OCI-LY7 (cell line): Measurements from ENCODE around the gene PDGFB. TPM values are rescaled to one million over a fixed set of nuclear protein-coding genes. Genes with fewer than 3 reads are reported as not detected.

Experiments used
- Bru-seq: library from RNA; stranded (reverse); fragments of 400-500 nt; gene quantifications from one replicate; lab custom pipeline; 2021; lab: Mats Ljungman, UMichigan
- BruChase-seq, 2 experiments: library from RNA; stranded (reverse); fragments of 400-500 nt; gene quantifications; one replicate each; lab custom pipeline; 2021; lab: Mats Ljungman, UMichigan
- BruUV-seq: library from RNA; stranded (reverse); fragments of 400-500 nt; replicated peaks from 2 replicates; lab custom pipeline; 2021; lab: Mats Ljungman, UMichigan
- CTCF ChIA-PET: fragments of 300-600 bp; sonication (Branson Sonifier 250); formaldehyde crosslinking; loops from one replicate; lab custom pipeline; 2022; ENCODE audit warnings: antibody characterized with exemption; ENCODE audit not compliant: unreplicated experiment; lab: Charles Lee
- POLR2A ChIA-PET: fragments of 300-600 bp; sonication (Branson Sonifier 250); formaldehyde crosslinking; loops from one replicate; lab custom pipeline; 2022; ENCODE audit warnings: antibody characterized with exemption; lab: Charles Lee
- DNase-seq: peaks from one replicate; pipeline ENCODE4 v3.0.0-alpha.2; 2015; ENCODE audit warnings: low spot score
- H2AFZ ChIP-seq: fragments of 200-600 bp; sonication (generic), shearing (Covaris generic); 2 replicates; pipeline ENCODE4 v1.6.1; 2014; ENCODE audit warnings: mild to moderate bottlenecking, antibody characterized with exemption, low read length, moderate library complexity
- H3K27ac ChIP-seq: fragments of 200-600 bp; sonication (generic); 2 replicates; pipeline ENCODE4 v1.5.1; 2014; ENCODE audit warnings: mixed run types, low read depth, mild to moderate bottlenecking, moderate library complexity, low read length, inconsistent platforms; ENCODE audit not compliant: poor library complexity, severe bottlenecking
- H3K36me3 ChIP-seq: fragments of 200-600 bp; sonication (generic); 2 replicates; pipeline ENCODE4 v1.6.1; 2014; ENCODE audit warnings: mild to moderate bottlenecking, antibody characterized with exemption, low read length, moderate library complexity, mixed read lengths; ENCODE audit not compliant: insufficient read depth
- H3K4me1 ChIP-seq: fragments of 200-600 bp; sonication (generic); 2 replicates; pipeline ENCODE4 v1.5.1; 2014; ENCODE audit warnings: mild to moderate bottlenecking, low read length; ENCODE audit not compliant: insufficient read depth, poor library complexity, severe bottlenecking
- H3K4me2 ChIP-seq: fragments of 200-600 bp; sonication (generic); 2 replicates; pipeline ENCODE4 v1.6.1; 2014; ENCODE audit warnings: mild to moderate bottlenecking, low read length
- H3K4me3 ChIP-seq: fragments of 200-600 bp; sonication (generic); 2 replicates; pipeline ENCODE4 v1.5.1; 2014; ENCODE audit warnings: mild to moderate bottlenecking, low read depth, low read length; ENCODE audit not compliant: poor library complexity, severe bottlenecking
- H3K79me2 ChIP-seq: fragments of 200-600 bp; sonication (generic); 2 replicates; pipeline ENCODE4 v1.6.1; 2016; ENCODE audit warnings: low read depth, mild to moderate bottlenecking, low read length, moderate library complexity, mixed read lengths; ENCODE audit not compliant: insufficient read depth
- H3K9me2 ChIP-seq: fragments of 200-600 bp; sonication (generic); 2 replicates; pipeline ENCODE4 v1.6.1; 2016; ENCODE audit warnings: mild to moderate bottlenecking, low read length, mixed read lengths; ENCODE audit not compliant: insufficient read depth
- H3K9me3 ChIP-seq: fragments of 200-600 bp; sonication (generic); 2 replicates; pipeline ENCODE4 v1.6.1; 2014; ENCODE audit warnings: mild to moderate bottlenecking, mixed run types, low read length, mixed read lengths
- H4K20me1 ChIP-seq: fragments of 200-600 bp; sonication (generic); 2 replicates; pipeline ENCODE4 v1.6.1; 2014; ENCODE audit warnings: mild to moderate bottlenecking, antibody characterized with exemption, low read length, moderate library complexity, mixed read lengths; ENCODE audit not compliant: insufficient read depth
- EZH2phosphoT487 ChIP-seq: fragments of 200-600 bp; sonication (generic); IDR thresholded peaks from 2 replicates; pipeline ENCODE4 v1.6.1; 2018; ENCODE audit warnings: low read depth, borderline replicate concordance, mild to moderate bottlenecking, mixed run types, antibody characterized with exemption, low read length, moderate library complexity, mixed read lengths
- intact Hi-C: fragments of 100-400 bp; cut with micrococcal nuclease; formaldehyde crosslinking; loops from one replicate; pipeline ENCODE4 v1.10.0; 2022; ENCODE audit not compliant: unreplicated experiment
- long read RNA-seq: library from polyadenylated mRNA; stranded (forward); transcript quantifications from one replicate; pipeline ENCODE4 v2.0.0, GENCODE V29; 2022
- total RNA-seq, 2 experiments: library from RNA; depleted of rRNA in 1 of 2; stranded (reverse); fragments of >200 nt in 1 of 2; shearing (Covaris generic) in 1 of 2; gene quantifications; 2 replicates each; pipeline ENCODE4 v1.2.3, GENCODE V29; 2014 to 2022
- TF ChIP-seq, protein P1 (sequence below): fragments of 200-600 bp; sonication (generic); conservative IDR thresholded peaks from 2 replicates; pipeline ENCODE4 v1.5.1; 2014; ENCODE audit warnings: mild to moderate bottlenecking, antibody characterized with exemption, low read length, moderate library complexity, mixed read lengths

Gene PDGFB
- total RNA-seq (2014; rRNA removed; shearing (Covaris generic)), result not detected in 2 replicates
- total RNA-seq (2022), result 0.13 and 0.27 TPM in 2 replicates
- Bru-seq, nascent RNA, result percentile 6 among the genes with signal in this experiment
- percentile 9 among the genes with signal in this experiment for BruChase-seq, experiment 1, labeled RNA remaining after a 6-hour chase
- percentile 18 among the genes with signal in this experiment for BruChase-seq, experiment 2, labeled RNA remaining after a 2-hour chase
- long read RNA-seq, result 0 reads

DNA sequence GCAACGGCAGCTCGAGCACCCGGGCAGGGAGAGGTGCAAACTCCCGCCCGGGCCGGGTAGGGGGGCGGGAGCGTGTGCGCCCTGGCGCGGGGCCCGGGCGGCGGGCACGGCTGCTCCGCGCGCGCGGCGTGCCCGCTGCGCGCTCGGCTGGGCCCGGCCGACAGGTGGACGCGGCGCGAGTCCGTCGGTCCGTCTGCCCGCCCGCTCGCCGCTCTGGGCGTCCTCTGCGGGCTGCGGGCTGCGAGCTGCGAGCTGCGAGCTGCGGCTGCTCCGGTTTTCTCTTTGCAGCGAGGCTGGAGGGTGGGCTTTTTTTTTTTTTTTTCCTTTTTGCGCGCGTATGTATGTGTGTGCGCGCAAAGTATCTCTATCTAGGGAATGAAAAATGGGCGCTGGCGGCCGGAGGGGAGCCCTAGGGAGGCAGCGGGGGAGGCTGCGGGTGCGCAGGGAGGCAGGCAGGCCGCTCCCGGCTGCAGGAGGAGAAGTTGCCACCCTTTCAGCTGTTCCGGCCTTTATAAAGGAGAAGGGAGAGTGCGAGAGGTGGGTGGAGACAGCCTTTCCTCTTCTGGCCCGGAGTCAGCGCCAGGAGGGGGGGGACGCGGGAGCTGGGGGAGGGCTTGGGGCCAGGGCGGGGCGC lies at the start of gene PDGFB:
Gene PDGFB (minus strand): TSS at position 487 of the 634 bp plus-strand sequence. CDS start 1,019 bp downstream, outside the sequence.
- no peak within 1 kb of the TSS for H2AFZ ChIP-seq
- no peaks in the 10 kb centered on the region for H4K20me1 ChIP-seq
- no TSS peak for BruUV-seq
- H3K4me3 ChIP-seq, result no peak within 1 kb of the TSS
- H3K4me2 ChIP-seq, result no peak within 1 kb of the TSS
- ChIA-PET CTCF (no interaction called here), POLR2A (no interaction called here)
- no peak within 1 kb of the TSS for H3K27ac ChIP-seq
- no peak for DNase-seq
- intact Hi-C loops, result no loop called here
- no peaks in the 10 kb centered on the region for H3K36me3 ChIP-seq
- H3K9me3 ChIP-seq, result no peaks in the 10 kb centered on the region
- H3K4me1 ChIP-seq, result peaks cover 10% of the 10 kb centered on the region
- no peak for TF ChIP-seq EZH2phosphoT487
- TF ChIP-seq, protein P1, sequence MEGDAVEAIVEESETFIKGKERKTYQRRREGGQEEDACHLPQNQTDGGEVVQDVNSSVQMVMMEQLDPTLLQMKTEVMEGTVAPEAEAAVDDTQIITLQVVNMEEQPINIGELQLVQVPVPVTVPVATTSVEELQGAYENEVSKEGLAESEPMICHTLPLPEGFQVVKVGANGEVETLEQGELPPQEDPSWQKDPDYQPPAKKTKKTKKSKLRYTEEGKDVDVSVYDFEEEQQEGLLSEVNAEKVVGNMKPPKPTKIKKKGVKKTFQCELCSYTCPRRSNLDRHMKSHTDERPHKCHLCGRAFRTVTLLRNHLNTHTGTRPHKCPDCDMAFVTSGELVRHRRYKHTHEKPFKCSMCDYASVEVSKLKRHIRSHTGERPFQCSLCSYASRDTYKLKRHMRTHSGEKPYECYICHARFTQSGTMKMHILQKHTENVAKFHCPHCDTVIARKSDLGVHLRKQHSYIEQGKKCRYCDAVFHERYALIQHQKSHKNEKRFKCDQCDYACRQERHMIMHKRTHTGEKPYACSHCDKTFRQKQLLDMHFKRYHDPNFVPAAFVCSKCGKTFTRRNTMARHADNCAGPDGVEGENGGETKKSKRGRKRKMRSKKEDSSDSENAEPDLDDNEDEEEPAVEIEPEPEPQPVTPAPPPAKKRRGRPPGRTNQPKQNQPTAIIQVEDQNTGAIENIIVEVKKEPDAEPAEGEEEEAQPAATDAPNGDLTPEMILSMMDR, result no peak
- H3K79me2 ChIP-seq, result no peaks in the 10 kb centered on the region
- H3K9me2 ChIP-seq, result no peaks in the 10 kb centered on the region

DNA sequence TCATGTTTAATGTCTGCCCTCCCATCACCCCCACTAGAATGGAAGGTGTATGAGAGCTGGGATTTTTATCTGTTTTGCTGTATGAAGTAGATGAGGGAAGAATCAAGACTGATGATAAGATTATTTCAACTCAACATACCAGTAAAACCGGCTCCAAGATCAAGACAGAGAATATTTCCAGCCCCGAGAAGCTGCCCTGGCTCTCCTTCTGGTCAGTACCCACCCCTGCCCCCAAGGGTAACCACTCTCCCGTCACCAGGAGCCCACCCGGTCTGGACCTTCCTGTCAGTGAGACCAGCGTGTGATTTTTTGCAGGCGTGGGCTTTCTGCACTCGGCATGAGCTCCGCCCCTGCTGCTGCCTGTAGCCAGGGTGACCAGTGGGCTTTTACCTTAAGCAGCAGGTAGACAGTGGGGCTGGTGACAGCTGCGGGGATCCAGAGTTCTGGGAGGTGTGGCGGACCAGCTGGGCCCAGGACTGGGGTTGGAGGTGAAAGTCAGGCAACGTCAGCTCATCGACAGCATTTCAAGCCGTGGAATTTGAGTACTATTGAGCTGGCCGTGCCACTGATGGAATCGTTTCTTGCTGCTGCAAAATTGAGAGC lies 49.1 kb upstream of the PDGFB start:
- Histone ChIP-seq H3K27ac (no peak overlapping the region), H4K20me1 (no peaks in the 10 kb centered on the region), H2AFZ (no peak overlapping the region), H3K79me2 (no peaks in the 10 kb centered on the region), H3K4me3 (no peak overlapping the region), H3K4me1 (peaks cover 17% of the 10 kb centered on the region), H3K4me2 (no peak overlapping the region), H3K9me3 (no peaks in the 10 kb centered on the region), H3K9me2 (no peaks in the 10 kb centered on the region), H3K36me3 (no peaks in the 10 kb centered on the region)
- no peak for DNase-seq
- no TSS peak for BruUV-seq
- intact Hi-C loops, result no loop called here
- ChIA-PET CTCF (no interaction called here), POLR2A (no interaction called here)
- TF ChIP-seq EZH2phosphoT487, result no peak
- TF ChIP-seq, protein P1, result no peak
